NCI-H2171 treated with DMSO at 0.1 percent for 48 hours (cell line): Measurements from ENCODE around the gene RCL1.
"Not testable (repeated sequence)": the region's sequence is repeated elsewhere in the genome, so short reads cannot be mapped to it uniquely, and the experiment has no call there.

Experiments used
- DNase-seq: peaks from one replicate; lab custom pipeline; 2025; lab: John Stamatoyannopoulos, UW

The RCL1 gene

DNA sequence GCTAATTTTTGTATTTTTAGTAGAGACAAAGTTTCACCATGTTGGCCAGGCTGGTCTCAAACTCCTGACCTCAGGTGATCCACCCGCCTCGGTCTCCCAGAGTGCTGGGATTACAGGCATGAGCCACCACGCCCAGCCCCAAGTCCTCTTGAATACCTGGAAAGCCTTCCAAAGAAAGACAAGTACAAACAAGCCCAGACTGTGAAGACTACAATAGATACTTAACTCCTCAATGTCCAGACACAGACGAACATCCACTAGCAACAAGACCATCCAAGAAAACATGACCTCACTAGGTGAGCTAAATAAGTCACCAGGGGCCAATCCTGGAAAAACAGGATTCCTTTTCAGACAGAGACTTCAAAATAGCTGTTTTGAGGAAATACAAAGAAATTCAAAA, 9.6 kb upstream of the RCL1 start:
- peak; percentile 16 for DNase-seq

GRCh38 chr9:4784403-4784802, 8.3 kb upstream of the RCL1 start:
- DNase-seq = no peak

DNA sequence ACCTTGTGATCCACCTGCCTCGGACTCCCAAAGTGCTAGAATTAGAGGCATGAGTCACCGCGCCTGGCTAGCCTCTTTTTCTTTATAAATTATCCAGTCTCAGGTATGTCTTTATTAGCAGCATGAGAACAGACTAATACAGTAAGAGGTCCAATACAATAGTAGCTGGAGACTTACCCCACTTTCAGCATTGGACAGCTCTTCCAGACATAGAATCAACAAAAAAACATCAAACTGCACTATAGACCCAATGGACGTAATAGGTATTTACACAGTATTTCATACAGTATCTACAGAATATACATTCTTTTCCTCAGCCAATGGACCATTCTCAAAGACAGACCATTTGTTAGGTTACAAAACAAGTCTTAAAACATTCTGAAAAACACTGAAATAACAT, 6.1 kb upstream of the RCL1 start:
- DNase-seq = no peak

DNA sequence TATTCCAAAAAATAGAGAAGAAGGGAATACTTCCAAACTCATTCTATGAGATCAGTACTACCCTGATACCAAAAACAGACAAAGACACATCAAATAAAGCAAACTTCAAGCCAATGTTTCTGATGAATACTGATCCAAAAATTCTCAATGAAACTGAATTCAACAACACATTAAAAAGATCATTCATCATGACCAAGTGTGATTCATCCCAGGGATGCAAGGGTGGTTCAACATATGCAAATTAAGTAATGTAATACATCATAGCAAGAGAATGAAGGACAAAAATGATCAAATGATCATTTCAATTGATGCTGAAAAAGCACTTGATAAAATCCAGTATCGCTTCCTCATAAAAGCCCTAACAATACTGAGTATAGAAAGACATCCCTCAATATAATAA, 4.9 kb upstream of the RCL1 start:
- DNase-seq = no peak

DNA sequence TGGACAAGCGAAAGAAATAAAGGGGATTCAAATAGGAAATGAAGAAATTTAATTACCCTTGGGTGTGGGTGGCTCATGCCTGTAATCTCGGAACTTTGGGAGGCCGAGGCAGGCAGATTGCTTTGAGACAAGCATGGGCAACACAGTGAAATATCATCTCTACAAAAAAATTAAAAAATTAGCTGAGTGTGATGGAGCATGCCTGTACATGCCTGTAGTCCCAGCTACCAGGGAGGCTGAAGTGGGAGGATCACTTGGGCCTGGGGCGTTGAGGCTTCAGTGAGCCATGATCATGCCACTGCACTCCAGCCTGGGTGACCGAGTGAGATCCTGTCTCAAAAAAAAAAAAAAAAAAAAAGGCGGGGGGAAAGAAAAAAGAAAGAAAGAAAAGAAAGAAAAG, 4.0 kb upstream of the RCL1 start:
- peak; percentile 88 for DNase-seq

DNA sequence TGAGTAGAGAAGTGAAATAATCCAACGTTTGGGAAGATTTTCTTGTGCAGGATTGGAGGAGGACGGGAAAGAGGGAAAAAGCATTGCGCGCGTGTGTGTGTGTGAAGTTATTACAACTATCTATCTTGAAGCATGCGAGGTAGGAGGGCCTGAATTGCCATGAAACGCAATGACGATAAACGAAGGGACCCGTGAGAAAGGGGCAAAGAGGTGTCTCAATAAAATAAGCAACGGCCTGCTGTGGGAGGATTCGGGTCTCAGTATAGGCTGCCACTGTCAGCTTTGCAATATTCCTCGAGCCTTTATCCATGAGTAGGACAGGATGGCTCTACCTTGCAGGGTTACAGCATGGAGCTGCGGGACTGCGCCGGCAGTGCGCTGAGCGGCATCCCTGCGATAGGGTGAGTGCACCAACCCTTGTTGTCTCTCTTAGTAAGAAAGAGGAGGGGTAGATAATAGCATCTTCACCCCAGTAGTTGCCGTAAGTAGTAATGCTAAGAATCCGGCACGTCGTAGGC, 631 bp upstream of the RCL1 start:
- no peak for DNase-seq

DNA sequence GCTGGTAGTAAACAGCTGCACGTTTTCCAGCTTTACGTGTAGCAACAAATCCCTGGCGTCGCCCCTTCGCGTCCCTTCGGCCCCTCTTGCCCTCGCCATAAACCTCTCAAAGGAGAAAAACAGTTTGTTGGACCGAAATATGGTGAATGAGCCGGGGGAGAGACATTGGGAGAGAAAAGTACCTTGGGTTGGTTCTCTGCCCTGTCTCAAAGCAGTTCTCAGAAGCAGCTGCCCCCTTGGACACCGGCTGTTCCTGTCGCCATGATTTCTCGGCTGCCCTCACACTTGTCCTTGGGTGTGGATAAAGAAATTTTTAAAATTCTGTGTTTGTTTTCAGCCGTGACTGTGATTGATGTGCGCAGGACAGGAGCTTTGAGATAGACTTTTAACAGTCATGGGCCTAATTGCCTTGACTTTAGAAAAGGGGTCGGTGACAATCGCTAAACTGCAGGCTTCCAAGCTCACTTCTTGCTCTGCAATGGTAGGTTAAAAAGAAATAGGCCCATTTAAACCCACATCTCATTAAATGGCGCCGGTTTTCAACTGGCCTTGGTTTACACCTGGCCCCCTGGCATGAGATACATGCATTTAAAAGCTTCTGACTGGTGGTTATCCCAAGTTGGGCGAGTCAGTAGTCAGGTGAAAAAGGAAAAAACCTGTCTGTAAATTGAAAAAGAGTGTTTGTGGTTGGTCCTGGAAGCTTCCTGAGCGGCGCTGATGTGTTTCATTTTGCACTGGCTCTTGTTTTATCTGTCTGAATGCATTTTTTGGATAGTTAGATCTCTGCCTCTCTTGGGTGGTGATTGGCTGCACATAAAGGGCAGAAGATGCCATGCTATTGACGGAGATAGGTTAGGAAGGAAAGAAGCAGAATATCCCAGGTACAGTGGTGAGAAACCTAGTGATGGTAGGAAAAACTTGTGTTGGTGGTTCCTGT, 983 bp downstream of the RCL1 start:
- no peak for DNase-seq

GRCh38 chr9:4794691-4795090, 1.9 kb downstream of the RCL1 start:
- no peak for DNase-seq

GRCh38 chr9:4795108-4795507, 2.4 kb downstream of the RCL1 start:
- DNase-seq = not testable (repeated sequence)

DNA sequence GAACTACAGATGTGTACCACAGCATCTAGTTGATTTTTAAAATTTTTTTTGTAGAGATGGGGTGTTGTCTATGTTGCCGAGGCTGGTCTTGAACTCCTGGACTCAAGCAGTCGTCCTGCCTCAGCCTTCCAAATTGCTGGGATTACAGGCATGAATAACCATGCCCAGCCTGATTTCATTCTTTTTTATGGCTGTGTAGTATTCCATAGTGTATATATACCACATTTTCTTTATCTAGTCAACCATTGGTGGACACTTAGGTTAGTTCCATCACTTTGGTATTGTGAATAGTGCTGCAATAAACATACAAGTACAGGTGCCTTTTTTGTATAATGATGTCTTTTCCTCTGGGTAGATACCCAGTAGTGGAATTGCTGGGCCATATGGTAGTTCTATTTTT, 3.8 kb downstream of the RCL1 start:
- no peak for DNase-seq

- DNase-seq = peak; percentile 68
Observed at GRCh38 chr9:4796988-4797853, 4.5 kb downstream of the RCL1 start.

DNA sequence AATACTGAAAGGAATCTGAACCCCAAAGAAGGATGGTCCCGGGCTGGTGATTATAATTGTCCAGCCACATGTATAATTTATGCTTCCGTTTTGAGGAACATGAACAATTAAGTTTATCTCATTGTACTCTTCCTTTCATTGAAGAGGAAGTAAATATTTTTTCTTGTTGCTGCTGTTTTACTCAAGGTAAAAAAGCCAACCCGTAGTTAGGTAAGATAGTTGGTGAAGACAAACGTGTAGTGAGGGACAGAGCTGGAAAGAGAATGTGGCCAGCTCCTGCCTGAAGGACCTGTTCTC, 5.1 kb downstream of the RCL1 start:
- no peak for DNase-seq

GRCh38 chr9:4798281-4799032, 5.7 kb downstream of the RCL1 start:
- peak; percentile 95 for DNase-seq

DNA sequence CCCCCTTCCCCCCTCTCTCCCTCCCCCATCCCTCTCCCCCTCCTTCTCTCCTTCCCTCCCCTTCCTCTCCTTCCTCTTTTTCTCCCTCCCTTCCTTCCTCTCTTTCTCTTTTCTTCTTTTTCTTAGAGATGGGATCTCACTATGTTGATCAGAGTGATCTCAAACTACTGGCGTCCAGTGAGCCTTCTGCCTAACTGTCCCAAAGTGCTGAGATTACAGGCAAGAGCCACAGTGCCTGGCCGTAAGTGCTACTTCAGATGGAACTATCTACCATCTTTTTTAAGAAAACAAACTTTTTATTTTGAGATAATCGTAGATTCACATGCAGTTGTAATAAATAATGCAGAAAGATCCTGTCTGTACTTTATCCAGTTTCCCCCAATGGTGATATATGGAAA, 6.3 kb downstream of the RCL1 start:
- no peak for DNase-seq

- DNase-seq = no peak
Observed at GRCh38 chr9:4799775-4800174, 7.0 kb downstream of the RCL1 start.

DNA sequence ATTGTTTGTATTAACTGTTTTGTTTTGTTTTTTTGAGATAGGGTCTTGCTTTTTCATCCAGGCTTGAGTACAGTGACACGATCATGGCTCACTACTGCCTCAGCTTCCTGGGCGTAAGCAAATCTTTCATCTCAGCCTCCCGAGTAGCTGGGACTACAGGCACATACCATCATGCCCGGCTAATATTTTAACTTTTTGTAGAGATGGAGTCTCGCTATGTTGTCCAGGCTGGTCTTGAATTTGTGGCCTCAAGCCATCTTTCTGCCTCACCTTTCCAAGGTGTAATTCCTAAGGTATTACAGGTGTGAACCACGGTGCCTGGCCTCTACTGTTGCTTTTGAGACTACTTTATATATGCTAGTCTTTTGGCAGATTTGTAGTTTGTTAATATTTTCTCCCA, 8.4 kb downstream of the RCL1 start:
- DNase-seq = no peak

DNA sequence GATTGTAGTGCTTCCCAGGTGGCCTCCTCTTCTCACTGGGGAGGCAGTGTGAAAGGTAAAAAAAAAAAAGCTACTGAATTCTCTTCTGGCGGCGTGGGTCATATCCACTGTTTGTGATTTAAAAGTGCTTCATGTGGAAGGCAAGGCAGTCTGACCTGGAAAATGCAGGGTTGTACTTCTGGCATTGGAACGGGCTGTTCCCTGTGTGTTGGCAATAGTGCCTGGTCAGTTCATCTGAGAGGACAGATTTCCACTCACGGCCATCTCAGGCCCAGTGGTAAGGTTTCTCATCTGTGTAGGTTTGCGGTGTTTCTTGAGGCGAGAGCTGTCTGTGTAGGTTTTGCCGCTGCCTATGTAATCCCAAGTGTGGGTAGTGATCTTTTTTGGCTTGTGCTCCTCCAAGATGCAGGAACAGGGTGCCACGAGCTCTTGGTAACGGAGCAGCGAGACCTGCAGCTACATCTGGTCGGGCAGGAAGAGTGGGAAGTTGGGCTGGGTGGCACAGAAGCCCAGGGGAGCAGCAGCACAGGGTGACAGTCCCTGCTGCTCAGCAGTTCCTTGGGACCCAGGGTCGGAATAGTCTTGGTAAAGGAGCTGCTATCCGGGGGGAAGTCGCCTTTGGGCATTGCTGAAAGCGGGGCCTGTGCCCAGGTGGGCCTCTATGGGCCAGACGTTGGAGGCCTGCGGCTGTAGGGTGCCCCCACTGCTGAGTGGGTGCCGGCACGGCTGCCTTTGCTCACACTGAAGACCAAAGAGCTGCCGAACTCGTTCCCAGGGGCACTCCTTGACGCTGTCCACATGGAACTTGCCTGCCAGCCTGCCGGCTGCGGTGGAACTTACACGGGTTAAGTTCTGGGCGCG, 11.2 kb downstream of the RCL1 start:
- DNase-seq = no peak

- DNase-seq = no peak
Observed at GRCh38 chr9:4804531-4805016, 11.8 kb downstream of the RCL1 start.

DNA sequence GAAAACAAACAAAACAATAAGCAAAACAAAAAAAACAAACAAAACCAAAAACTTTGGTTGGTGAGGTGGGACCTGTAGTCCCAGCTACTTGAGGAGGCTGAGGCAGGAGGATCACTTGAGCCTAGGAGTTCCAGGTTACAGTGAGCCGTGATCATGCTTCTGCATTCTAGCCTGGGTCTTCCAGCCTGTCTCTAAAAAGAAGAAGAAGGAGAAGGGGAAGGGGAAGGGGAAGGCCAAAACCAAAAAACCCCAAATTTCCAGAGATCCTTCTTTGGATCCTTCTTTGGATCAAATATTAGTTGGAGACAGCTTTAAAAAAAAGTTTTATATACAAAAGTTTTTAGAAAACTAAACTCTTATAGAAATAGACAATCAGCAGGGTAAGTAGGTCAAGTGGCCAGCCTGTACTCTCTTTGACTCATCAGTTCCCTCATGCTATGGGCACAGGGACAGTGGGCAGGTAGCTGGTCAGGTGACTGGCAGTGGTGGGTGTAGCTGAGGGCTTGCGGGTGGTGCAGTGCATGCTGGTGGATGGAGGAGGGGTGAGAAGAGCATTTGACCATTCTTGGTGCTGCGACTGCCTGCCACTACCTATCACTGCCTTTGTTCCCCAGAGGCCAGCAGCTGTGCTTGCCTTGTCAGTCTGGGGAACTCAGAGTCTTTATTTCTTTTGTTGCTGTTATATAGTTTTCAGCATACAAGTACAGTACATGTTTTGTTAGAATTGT, 12.6 kb downstream of the RCL1 start:
- DNase-seq = no peak

- no peak for DNase-seq
Observed at GRCh38 chr9:4810565-4810964, 17.8 kb downstream of the RCL1 start.

- no peak for DNase-seq
Observed at GRCh38 chr9:4811824-4812223, 19.1 kb downstream of the RCL1 start.
